ENCODE results near the gene B4GALT3.

B4GALT3 gene

DNA sequence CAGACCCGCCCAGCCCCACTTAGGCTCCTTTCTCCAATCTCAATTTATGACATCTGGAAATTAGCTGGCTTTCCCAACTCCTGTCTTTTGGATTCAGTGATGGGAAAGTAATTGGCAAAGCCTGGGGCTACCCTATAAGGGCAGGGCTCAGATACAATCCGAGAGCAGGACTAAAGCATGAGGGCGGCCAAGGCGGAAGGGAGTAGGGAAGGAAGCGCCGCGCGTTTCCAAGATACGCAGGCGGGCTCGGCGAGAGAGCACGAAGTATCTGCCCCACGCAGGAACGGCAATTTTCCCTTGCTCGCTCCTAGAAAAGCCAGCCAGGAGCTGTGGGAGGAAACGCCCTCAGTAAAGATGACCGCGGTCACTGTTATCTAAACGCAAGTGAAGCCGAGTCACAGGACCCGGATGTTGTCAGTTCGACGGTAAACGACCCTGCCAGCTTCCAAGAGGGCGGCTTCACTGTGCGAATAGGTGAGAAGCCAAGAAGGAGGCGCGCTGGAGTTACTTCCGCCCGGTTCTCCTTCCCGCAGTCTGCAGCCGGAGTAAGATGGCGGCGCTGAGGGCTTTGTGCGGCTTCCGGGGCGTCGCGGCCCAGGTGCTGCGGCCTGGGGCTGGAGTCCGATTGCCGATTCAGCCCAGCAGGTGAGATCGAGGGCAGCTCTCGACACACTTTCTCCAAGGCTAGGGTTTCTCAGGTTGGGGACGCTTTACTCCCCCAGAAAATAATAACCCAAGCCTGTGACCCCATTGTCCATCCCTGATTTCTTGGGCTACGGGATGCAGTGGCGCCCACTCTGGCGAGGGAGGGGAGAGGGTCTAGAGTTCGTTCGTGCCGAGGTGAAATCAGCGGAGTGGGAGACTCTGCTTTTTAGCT is 24.8 kb upstream of the B4GALT3 start, which contains the start of gene NDUFS2:
Gene NDUFS2 (plus strand): TSS at position 532 of the 877 bp plus-strand sequence. CDS start 19 bp downstream, at position 551.
- DNase-seq, result peak; percentile 99

DNA sequence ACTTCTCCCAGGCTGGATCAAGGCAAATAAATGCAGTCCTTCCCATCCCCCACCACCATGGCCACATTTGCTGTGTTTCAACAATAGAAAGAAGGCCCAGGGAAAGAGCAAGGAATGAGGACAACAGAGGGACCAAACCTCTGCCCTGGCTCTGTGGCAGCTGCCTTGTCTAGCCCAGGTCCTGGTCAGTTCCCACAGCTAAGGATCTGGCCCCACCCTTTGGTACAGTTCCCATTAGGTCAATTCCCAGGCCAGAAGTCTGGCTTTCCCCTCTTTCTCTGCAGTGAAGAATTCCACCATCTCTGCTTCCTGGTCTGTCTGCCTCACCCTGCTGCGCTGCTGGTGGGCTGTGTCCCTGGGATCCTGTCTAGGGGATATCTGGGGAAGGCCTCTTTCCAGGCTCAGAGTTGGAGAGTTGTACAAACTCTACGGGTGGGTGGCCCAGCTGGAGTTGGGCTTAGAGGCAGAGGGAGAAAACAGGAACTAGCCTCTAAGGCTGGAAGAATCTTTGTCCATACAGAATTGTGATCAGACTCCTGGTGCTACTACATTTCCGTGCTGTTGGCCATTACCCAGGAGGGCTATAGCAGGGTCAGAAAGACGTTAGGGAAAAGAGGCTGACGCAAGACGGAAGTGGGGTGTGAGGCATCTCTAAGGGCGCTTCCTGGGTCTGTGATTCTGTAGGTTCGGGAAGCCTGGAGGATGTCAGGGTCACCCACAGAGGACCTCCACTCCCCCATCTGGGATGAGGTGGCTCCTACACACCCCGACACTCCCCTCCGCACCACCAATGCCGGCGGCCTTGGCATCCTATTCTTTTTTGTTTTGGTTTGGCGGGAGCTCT is 23.9 kb upstream of the B4GALT3 start:
- DNase-seq, result peak; percentile 62

DNA sequence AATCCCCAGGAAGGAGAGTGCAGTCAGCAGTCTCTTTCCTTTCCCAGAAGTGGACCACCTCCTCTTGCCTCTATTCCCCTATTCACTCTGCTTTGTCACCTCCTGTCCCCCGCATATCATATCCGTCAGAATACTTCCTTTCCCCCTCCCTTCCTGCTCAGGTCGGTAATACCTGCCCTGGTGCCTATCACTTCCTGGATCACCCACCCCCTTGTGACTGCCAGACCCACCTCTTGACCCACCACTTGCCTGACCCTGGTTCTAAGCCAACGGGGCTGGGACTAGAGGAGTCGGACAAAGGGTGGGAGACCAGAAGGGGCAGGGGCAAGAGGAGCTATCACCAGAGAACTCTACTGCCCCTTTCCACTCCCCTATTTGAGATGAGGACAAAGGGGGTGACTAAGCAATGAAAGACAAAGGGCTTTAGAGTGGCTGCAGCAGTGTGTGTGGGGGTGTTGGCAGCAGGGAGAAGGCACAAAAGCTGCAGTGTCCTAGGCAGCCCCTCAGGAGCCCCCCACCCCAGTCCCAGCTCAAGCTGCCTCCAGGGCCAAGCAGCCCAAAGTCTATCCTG is 23.2 kb upstream of the B4GALT3 start:
- DNase-seq, result no peak

DNA sequence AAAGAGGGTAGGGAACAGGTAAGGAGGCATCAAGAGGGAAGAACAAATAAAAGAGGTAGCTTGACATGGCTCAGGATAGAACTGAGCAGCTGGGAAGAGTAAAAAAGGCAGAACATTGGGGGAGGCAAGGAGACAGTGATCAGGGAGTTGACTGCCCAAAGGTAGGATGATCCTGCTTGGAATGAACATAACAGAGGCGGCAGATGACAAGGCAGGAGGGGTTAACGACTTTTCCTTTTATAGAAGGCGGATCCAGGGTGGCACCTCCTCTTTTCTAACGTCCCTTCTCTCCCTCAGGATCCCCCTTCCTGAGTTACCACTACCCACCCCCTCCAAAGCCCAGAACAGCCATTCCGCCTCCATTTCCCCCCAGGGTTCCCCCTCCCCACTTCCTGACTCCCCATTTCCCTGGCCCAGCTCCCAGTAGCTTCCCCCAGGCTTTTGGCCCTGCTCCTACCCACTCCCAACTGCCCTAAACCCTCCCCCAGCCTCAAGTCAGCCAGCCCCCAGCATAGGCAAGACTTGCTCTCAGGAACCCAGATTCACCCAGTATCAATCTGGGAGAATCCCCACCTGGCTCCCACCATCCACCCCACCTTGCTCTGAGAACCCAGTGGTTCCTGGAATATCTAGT is 22.3 kb upstream of the B4GALT3 start:
- DNase-seq, result no peak

- DNase-seq, result peak; percentile 97
Observed at GRCh38 chr1:161198897-161199431, 21.7 kb upstream of the B4GALT3 start, which contains the start of gene ADAMTS4. Gene ADAMTS4, minus strand, starts transcription at chr1:161199054. Its CDS starts 427 bp downstream, at chr1:161198627.

DNA sequence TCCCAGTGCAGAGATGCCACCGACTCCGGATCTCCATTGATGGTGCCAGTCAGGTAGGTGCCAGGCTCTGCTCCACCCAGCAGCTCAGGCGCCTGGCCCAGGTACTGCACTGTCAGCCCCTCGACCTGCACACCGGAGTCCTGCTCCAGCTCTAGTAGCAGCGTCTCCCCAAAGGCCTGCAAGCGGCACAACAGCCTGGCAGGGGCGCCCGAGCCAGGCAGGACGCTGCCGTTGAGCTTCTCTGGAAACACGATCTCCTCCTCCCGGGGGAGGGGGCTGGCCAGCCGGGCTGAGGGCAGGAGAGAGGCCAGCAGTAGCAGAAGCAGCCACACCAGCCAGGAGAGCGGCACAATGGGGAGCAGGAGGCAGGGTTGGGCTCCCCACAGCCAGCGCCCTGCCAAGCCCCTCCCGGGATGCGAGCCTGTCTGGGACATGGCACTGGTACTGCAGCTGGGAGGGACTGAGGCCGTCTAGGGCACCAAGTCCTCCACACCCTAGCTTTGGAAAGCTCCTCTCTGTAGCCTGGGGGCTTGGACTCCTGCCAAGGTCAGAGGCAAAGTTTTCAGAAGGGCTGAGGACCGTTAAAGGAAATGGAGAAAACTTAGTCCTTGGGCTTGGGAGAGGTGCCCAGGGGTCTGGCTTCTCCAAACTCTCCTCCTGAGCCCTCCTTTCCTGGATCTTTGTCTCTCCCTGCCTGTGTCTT is 21.0 kb upstream of the B4GALT3 start:
- DNase-seq, result peak; percentile 54

DNA sequence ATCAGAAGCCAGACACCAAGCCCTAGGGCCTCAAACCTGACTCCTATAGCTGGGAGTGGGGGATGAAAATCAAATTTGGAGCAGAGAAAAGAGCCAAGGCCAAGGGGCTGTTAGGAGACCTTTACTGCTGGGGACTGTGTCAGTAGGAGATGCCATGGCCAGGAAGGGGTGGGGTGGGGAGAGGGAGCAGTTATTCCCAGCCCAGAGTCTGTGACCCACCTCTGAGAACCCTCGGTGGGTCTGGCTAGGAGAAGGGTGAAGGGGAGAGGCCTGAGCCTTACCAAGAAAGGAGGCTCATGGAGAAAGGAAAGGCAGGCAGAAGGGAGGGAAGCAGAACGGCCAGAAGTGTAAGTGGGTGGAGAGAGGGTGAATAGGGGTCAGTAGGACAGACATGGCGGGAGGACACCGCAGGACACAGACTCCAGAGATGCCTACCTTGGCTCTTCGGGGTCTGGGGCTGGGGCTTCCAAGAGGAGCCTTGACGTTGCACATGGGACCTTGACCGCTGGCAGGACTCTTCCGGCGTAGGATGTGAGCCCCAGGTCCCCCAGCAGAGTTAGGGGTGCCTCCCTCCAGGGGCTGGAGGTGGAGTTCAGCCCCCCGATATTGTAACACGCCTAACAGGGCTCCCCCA is 20.4 kb upstream of the B4GALT3 start:
- no peak for DNase-seq

DNA sequence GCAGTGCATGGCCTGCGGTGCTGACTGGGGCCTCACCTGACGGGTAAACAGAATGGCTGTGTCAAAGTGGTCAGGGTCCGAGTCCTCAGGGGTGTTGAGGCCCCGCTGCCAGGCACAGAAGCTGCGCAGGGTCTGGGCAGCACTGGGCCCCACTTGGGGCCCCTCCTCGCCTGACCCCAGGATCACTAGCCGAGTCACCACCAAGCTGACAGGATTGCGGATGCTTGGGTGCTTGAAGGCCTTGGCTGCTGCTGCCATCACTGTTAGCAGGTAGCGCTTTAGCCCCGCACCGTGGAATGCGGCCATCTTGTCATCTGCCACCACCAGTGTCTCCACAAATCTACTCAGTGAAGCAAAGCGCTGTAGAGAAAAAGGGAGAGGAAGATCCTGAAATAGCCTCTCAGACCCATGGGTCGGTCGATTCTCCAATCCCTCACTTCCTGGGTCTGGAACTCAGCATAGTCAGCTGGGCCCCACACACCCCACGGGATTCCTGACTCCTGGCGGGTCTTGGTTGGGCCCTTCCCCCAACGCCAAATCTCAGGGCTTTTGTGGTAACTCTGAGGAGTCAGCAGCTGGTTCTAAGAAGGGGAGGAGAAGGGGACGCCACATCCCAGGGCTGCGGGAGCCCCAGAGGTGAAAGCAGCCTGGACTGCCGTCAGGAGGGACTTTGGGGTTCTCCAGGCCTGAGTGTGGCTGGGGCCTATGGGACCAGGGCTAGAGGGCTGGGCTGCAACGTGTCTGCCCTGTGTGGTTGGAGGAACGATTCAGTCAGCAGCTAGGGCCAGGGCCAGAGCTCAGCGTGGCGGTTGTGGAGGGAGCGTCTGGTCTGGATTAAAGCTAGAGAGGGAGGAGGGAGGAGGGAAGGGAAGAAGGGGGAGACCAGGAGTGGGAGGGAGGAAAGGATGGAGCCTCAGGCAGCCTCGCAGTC is 19.5 kb upstream of the B4GALT3 start:
- peak; percentile 91 for DNase-seq

DNA sequence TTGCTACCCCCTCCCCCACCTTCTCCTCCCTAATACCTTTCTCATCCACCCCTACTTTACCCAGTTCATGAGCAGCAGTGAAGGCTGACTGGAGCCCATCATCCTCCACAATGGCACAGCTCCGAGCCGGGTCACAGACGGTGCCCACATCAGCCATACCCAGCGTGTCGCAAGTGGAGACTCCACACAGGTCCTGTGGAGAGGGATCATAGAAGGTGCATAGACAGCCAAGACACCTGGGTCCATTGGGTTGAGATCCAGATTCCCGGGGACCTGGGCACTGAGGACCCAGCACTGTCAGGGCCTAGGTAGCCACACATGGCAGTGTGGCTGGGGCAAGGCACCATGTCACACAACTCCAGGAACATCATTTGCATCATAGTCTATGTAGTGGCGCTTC is 18.8 kb upstream of the B4GALT3 start:
- DNase-seq, result no peak

DNA sequence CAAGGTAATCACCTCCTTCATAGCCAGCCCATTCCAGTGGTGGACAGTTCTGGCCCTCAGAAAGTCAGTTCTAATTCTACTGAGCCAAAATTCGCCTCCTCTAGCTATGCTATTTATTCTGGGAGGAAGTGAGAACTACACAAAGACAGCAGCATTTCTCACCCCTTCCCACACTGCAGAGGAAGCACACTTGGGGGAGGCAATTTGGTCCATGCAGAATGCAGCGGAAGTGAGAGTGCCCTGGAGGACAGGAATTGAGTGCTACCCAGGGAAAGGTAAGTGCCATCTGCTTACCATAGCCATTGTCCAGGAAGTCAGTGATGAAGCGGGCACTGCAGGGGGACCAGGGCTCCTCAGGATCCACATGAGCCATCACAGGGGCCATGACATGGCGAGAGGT is 17.9 kb upstream of the B4GALT3 start:
- DNase-seq, result no peak

DNA sequence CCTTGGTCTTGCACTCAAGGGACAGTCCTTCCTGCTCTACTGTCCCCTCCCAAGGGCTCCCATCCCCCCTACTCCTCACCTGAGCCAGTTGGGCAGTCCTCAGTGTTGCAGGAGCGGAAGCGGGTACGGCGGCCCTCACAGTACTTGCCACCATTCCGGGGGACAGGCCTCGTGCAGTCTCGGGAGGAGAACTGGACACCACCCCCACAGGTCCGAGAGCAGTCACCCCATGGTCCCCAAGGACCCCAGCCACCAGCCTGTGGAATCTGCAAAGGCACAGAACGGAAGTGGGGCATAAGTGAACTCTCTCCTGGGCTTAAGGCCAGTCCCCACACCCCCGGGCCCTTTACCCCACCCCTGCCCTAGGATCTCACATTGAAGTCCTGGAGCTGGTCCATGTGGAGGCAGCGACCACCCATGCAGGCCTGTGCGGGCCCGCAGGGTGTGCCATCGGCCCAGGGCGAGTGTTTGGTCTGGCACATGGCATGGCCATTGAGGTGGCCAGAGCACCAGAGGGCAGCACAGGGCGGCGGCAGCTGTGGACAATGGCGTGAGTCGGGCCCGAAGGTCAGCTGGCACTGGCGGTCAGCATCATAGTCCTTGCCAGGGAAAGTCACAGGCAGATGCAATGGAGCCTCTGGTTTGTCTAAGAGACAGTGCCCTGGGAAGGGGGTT is 16.4 kb upstream of the B4GALT3 start:
- no peak for DNase-seq

- DNase-seq, result peak; percentile 73
Observed at GRCh38 chr1:161192476-161193465, 15.5 kb upstream of the B4GALT3 start.

- DNase-seq, result no peak
Observed at GRCh38 chr1:161191971-161192370, 14.7 kb upstream of the B4GALT3 start.

GRCh38 chr1:161190962-161191521 is 13.7 kb upstream of the B4GALT3 start:
- no peak for DNase-seq

DNA sequence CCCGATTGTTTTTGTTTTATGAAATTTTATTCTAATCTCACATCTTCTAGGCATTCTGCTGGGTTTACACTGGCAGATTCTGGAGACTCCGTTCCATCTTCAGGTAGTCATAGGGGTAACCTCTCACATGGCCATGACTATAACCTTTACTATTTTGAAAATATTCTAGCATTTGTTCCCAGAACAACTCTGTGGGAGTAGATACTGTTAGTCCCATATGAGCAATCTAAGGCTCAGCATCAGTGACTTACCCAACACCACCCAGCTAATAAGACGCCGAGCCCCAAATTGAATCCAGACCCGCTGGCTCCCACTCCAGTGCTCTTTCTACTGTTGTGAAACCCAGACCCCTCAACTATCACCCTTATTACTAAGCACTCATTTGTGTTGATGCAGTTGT is 11.7 kb upstream of the B4GALT3 start:
- no peak for DNase-seq

DNA sequence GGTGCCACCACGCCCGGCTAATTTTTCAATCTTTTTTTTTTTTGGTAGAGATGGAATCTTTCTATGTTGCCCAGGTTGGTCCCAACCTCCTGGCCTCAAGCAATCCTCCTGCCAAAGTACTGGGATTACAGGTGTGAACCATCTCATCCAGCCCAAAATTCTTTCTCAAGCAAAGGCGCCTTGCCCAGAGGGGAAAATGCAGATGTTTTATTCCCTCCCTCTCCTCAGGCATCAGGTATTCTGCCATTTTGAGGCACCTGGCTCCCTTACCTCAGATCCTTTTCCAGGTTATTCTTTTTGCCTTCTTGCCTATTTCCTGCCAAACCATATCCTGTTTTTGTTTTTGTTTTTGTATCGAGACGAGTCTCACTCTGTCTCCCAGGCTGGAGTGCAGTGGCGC is 11.1 kb upstream of the B4GALT3 start:
- DNase-seq, result no peak

DNA sequence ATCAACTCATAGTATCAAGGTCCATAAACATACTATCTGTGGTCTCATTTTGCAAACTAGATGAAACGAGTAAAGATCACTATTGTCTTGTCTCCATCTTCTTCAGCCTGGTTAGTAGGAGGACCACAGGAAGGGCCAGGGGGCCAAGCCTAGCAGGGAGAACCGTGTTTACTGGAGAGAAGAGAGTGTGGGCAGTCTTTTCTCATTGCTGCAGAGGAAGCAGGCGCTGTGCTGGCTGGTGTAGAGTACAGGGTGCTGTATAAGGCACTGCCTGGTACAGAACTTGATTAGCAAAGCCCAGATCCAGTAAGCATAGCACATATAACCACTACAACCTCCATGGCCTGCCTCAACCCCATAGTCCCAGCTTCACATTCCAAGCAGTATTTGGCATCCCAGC is 10.0 kb upstream of the B4GALT3 start:
- DNase-seq, result no peak
